Fibroblast of gingiva (primary cell): ENCODE data around the gene PTPN11.
"Not testable (repeated sequence)": the region's sequence is repeated elsewhere in the genome, so short reads cannot be mapped to it uniquely, and the experiment has no call there.

Source experiments
- DNase-seq: peaks from one replicate; pipeline ENCODE4 v3.0.0-alpha.2; 2011; ENCODE audit warnings: low read depth

The PTPN11 gene

GRCh38 chr12:112514926-112515642 is 96.3 kb downstream of the PTPN11 start:
- DNase-seq, result peak; percentile 52

GRCh38 chr12:112515868-112516267 is 97.1 kb downstream of the PTPN11 start:
- DNase-seq, result no peak

- DNase-seq, result no peak
These were observed 99.1 kb downstream of the PTPN11 start for GRCh38 chr12:112517730-112518364.

- DNase-seq, result no peak
These were observed 99.6 kb downstream of the PTPN11 start for GRCh38 chr12:112518365-112518735.

GRCh38 chr12:112519841-112520340 is 101.1 kb downstream of the PTPN11 start:
- not testable (repeated sequence) for DNase-seq

GRCh38 chr12:112523856-112524255 is 105.1 kb downstream of the PTPN11 start:
- DNase-seq, result no peak

- DNase-seq, result no peak
These were observed 105.5 kb downstream of the PTPN11 start for GRCh38 chr12:112524269-112524668.

GRCh38 chr12:112524676-112525425 is 106.1 kb downstream of the PTPN11 start:
- no peak for DNase-seq

GRCh38 chr12:112525426-112525809 is 106.7 kb downstream of the PTPN11 start:
- no peak for DNase-seq

- no peak for DNase-seq
These were observed 108.3 kb downstream of the PTPN11 start for GRCh38 chr12:112527082-112527481.

GRCh38 chr12:112527501-112527900 is 108.8 kb downstream of the PTPN11 start:
- no peak for DNase-seq

GRCh38 chr12:112528521-112528920 is 109.8 kb downstream of the PTPN11 start:
- DNase-seq, result no peak

GRCh38 chr12:112530941-112531340 is 112.2 kb downstream of the PTPN11 start:
- no peak for DNase-seq

GRCh38 chr12:112532106-112532505 is 113.4 kb downstream of the PTPN11 start:
- no peak for DNase-seq

- no peak for DNase-seq
These were observed 114.8 kb downstream of the PTPN11 start for GRCh38 chr12:112533528-112533927.

GRCh38 chr12:112535017-112535416 is 116.3 kb downstream of the PTPN11 start:
- no peak for DNase-seq

- no peak for DNase-seq
These were observed 117.1 kb downstream of the PTPN11 start for GRCh38 chr12:112535637-112536366.

GRCh38 chr12:112536367-112536730 is 117.6 kb downstream of the PTPN11 start:
- DNase-seq, result no peak

GRCh38 chr12:112537710-112538396 is 119.1 kb downstream of the PTPN11 start:
- no peak for DNase-seq

- no peak for DNase-seq
These were observed 120.0 kb downstream of the PTPN11 start for GRCh38 chr12:112538740-112539139.

- no peak for DNase-seq
These were observed 120.5 kb downstream of the PTPN11 start for GRCh38 chr12:112539221-112539620.

GRCh38 chr12:112540021-112540420 is 121.3 kb downstream of the PTPN11 start:
- DNase-seq, result no peak
